ENCODE data around the gene FAF2.
"Not testable (repeated sequence)": the region's sequence is repeated elsewhere in the genome, so short reads cannot be mapped to it uniquely, and the experiment has no call there.

The FAF2 gene

DNA sequence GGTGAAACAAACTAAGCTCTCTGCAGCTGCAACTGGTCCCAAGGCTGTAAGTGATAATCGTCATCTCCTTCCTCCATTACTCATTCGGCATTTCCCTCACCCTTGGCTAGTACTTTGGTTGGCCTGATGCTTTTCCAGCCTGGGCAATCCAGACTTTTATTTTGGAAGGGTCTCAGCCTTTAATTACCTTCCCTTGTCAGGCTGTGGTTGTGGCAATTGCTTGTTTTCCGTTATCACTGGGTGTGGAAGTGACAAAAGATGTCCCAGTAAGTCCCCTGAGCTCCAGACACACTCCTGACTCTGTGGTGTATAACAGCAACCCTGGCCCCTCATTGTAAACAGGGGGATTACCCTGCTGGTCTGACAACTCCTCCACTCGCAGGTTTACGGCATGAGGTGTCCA lies 6.3 kb upstream of the FAF2 start:
- no peaks in the 10 kb centered on the region for H3K36me3 ChIP-seq (ENCODE audit: control insufficient read depth, low read depth, low read length)
- H3K27me3 ChIP-seq (ENCODE audit: control insufficient read depth, insufficient read depth, low read length): no peaks in the 10 kb centered on the region
- peaks cover 10% of the 10 kb centered on the region for H3K4me1 ChIP-seq (ENCODE audit: control insufficient read depth, low read depth, low read length)
- H3K9ac ChIP-seq (ENCODE audit: low read length): no peak overlapping the region
- H3K4me3 ChIP-seq (ENCODE audit: low read length): no peak overlapping the region
- H3K27ac ChIP-seq (ENCODE audit: low read length): no peak overlapping the region
- no peaks in the 10 kb centered on the region for H3K9me3 ChIP-seq (ENCODE audit: control insufficient read depth, low read depth, low read length)

DNA sequence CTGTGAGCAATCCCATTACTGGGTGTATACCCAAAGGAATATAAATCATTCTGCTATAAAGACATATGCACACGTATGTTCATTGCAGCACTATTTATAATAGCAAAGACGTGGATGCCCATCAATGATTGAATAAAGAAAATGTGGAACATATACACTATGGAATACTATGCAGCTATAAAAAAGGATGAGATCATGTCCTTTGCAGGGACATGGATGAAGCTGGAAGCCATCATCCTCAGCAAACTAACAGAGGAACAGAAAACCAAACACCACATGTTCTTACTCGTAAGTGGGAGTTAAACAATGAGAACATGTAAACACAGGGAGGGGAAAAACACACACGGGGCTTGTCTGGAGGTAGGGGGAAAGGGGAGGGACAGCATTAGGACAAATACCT lies 5.3 kb upstream of the FAF2 start:
- H3K27ac ChIP-seq (ENCODE audit: low read length); H3K9ac ChIP-seq (ENCODE audit: low read length); H3K27me3 ChIP-seq (ENCODE audit: control insufficient read depth, insufficient read depth, low read length); H3K4me3 ChIP-seq (ENCODE audit: low read length); H3K9me3 ChIP-seq (ENCODE audit: control insufficient read depth, low read depth, low read length); H3K36me3 ChIP-seq (ENCODE audit: control insufficient read depth, low read depth, low read length): not testable (repeated sequence)
- peaks cover 12% of the 10 kb centered on the region for H3K4me1 ChIP-seq (ENCODE audit: control insufficient read depth, low read depth, low read length)

DNA sequence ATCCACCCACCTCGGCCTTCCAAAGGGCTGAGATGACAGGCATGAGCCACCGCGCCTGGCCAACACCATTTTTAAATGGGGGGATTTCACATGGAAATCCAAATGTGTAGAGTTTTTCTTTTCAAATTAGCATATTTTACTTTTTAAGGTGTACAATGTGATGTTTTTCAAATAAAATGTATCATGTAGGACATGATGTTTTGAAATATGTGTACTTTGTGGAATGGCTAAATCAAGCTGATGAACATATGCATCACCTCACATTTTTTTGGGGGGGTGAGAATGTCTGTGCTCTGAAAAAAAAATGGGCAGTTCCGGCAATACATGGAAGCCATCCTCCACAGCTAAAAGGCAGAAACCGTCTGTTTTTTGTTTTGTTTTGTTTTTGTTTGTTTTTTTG lies 3.4 kb upstream of the FAF2 start:
- no peak overlapping the region for H3K4me3 ChIP-seq (ENCODE audit: low read length)
- H3K9ac ChIP-seq (ENCODE audit: low read length): no peak overlapping the region
- no peaks in the 10 kb centered on the region for H3K9me3 ChIP-seq (ENCODE audit: control insufficient read depth, low read depth, low read length)
- peaks cover 16% of the 10 kb centered on the region for H3K4me1 ChIP-seq (ENCODE audit: control insufficient read depth, low read depth, low read length)
- H3K27ac ChIP-seq (ENCODE audit: low read length): no peak overlapping the region
- H3K36me3 ChIP-seq (ENCODE audit: control insufficient read depth, low read depth, low read length): no peaks in the 10 kb centered on the region
- no peaks in the 10 kb centered on the region for H3K27me3 ChIP-seq (ENCODE audit: control insufficient read depth, insufficient read depth, low read length)

DNA sequence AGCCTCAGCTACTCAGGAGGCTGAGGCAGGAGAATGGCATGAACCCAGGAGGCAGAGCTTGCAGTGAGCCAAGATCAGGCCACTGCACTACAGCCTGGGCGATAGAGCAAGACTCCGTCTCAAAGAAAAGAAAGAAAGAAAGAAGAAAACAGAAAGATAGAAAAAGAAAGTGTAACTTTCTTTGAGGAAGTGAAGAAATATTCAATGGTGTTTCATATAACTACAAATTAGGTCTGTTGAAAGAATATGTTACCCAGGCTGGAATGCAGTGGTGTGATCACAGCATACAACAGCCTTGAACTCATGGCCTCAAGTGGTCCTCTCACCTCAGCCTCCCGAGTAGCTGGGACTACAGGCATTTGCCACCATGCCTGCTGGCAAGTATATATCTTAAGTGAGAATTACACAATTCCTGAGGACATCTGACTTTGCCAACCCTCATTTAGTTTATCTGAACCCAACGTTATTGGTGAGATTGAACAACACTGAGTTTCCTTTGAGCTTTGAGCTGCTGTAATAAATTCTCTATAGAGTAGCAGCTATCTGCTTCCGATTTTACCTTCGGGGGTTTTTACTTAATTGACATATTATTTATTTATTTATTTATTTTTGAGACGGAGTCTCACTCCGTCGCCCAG lies 2.0 kb upstream of the FAF2 start:
- no peak overlapping the region for H3K9ac ChIP-seq (ENCODE audit: low read length)
- no peak overlapping the region for H3K4me3 ChIP-seq (ENCODE audit: low read length)
- no peaks in the 10 kb centered on the region for H3K27me3 ChIP-seq (ENCODE audit: control insufficient read depth, insufficient read depth, low read length)
- no peaks in the 10 kb centered on the region for H3K9me3 ChIP-seq (ENCODE audit: control insufficient read depth, low read depth, low read length)
- H3K4me1 ChIP-seq (ENCODE audit: control insufficient read depth, low read depth, low read length): peaks cover 11% of the 10 kb centered on the region
- no peak overlapping the region for H3K27ac ChIP-seq (ENCODE audit: low read length)
- no peaks in the 10 kb centered on the region for H3K36me3 ChIP-seq (ENCODE audit: control insufficient read depth, low read depth, low read length)

DNA sequence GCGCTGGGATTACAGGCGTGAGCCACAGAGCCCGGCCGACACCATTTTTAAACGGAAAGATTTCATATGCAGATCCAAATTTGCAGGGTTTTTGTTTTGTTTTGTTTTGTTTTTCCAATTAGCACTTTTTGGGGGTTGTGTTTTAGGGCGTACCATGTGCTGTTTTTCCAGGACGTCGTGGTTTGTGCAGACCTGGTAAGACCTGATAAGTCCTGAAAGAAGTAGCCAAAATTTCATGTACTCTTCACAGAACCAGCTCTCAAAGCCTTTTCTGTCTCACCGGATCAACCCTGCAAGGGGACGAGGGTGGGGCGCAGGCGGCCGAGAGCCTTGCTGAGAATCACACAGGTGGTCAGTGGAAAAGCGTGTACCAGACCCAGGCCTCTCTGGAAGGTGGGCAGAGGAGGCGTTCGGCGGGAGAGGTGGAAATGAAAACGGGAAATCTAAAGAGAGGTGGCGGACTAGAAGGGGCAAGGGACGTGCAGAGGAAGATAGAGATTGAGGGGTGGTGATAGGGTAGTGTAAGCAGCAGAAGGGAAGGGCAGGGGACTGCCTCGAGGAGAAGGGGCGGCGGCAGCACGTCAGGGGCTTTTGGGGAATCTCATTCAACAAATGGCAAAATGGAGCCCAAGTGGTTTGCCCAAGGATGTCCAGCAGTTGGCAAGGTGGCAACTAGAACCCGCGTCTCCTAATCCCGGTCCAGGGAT lies 1.1 kb upstream of the FAF2 start:
- peaks cover 10% of the 10 kb centered on the region for H3K4me1 ChIP-seq (ENCODE audit: control insufficient read depth, low read depth, low read length)
- peaks cover under 1% of the 10 kb centered on the region for H3K36me3 ChIP-seq (ENCODE audit: control insufficient read depth, low read depth, low read length)
- no peaks in the 10 kb centered on the region for H3K9me3 ChIP-seq (ENCODE audit: control insufficient read depth, low read depth, low read length)
- peak overlapping the region; percentile 96 for H3K27ac ChIP-seq (ENCODE audit: low read length)
- peak overlapping the region; percentile 100 for H3K4me3 ChIP-seq (ENCODE audit: low read length)
- H3K9ac ChIP-seq (ENCODE audit: low read length): peak overlapping the region; percentile 99
- H3K27me3 ChIP-seq (ENCODE audit: control insufficient read depth, insufficient read depth, low read length): no peaks in the 10 kb centered on the region

DNA sequence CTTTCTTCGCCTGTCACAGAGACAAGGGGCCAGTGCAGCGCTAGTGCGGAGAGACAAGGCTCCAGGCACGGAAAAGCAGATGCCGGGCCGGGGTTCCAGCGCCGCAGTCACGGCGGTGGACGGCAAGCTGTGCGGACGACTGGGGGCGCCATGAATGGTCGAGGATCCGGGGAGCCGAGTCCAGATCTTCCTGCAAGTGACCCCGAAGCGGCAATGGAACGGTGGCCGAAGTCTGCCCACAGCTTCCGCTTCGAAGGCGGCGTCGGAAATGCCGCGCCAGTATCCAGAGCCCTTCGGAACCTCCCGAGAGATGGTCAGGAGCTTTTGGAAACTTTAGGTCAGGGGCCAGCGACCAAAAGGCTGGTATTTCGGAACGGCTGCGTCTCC lies 601 bp upstream of the FAF2 start:
- peaks cover 6% of the 10 kb centered on the region for H3K36me3 ChIP-seq (ENCODE audit: control insufficient read depth, low read depth, low read length)
- no peaks in the 10 kb centered on the region for H3K9me3 ChIP-seq (ENCODE audit: control insufficient read depth, low read depth, low read length)
- H3K4me3 ChIP-seq (ENCODE audit: low read length): peak overlapping the region; percentile 100
- H3K27me3 ChIP-seq (ENCODE audit: control insufficient read depth, insufficient read depth, low read length): no peaks in the 10 kb centered on the region
- H3K27ac ChIP-seq (ENCODE audit: low read length): peak overlapping the region; percentile 96
- peaks cover 8% of the 10 kb centered on the region for H3K4me1 ChIP-seq (ENCODE audit: control insufficient read depth, low read depth, low read length)
- peak overlapping the region; percentile 99 for H3K9ac ChIP-seq (ENCODE audit: low read length)

DNA sequence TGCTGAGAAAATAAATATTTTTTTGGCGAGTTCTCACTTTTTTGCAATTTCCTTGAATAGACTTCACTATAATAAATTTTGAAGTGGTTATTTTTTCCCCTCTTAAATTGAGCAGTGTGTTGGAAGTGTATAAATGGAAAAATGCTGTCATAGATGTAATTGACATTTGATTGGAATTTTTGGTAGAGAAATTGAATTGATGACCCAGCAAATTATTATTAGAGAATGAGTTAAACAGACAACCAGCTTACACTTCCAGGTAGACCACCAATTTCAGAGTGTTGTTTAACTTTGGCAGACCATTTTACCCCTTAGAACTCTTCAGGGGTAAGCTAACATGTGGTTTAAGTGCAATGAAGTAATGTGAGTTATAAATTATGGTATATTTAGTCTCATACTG lies 1.9 kb downstream of the FAF2 start:
- Histone ChIP-seq H3K27ac (ENCODE audit: low read length) (no peak overlapping the region), H3K9ac (ENCODE audit: low read length) (no peak overlapping the region), H3K4me3 (ENCODE audit: low read length) (no peak overlapping the region)

DNA sequence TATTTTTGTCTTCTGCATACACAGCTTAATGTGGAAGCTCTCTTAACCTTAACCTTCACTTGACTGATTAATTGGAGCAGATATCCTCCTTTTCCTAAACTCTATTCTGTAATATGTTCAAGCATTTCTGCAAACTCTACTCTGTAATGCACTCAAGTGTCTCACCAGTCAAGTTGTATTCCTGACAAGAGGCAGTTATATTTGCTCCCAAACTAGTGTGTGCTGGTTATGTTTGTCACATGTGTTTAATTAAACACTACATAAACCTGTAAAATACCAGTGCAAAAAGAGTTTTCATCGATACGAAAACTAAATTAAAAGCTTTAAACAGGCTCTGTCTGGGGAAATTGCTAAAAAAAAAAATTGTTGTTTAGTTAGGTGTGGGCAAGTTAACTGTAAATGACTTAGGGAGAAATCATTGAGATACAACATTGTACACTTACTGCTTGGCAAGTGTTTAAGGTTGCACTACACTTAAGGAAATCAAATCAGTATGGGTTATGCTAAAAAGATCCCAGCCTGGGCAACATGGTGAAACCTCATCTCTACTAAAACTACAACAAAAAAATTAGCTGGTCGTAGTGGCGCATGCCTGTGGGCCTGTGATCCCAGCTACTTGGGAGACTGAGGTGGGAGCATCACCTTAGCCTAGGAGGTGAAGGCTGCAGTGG lies 6.7 kb downstream of the FAF2 start:
- Histone ChIP-seq H3K9ac (ENCODE audit: low read length) (no peak overlapping the region), H3K4me1 (ENCODE audit: control insufficient read depth, low read depth, low read length) (no peaks in the 10 kb centered on the region), H3K27me3 (ENCODE audit: control insufficient read depth, insufficient read depth, low read length) (no peaks in the 10 kb centered on the region), H3K4me3 (ENCODE audit: low read length) (no peak overlapping the region), H3K9me3 (ENCODE audit: control insufficient read depth, low read depth, low read length) (no peaks in the 10 kb centered on the region), H3K36me3 (ENCODE audit: control insufficient read depth, low read depth, low read length) (peaks cover 15% of the 10 kb centered on the region), H3K27ac (ENCODE audit: low read length) (no peak overlapping the region)

More for the DNA sequence above, 1.9 kb downstream of the FAF2 start:
- Histone ChIP-seq H3K4me1 (ENCODE audit: control insufficient read depth, low read depth, low read length) (peaks cover 8% of the 10 kb centered on the region), H3K36me3 (ENCODE audit: control insufficient read depth, low read depth, low read length) (peaks cover 15% of the 10 kb centered on the region), H3K27me3 (ENCODE audit: control insufficient read depth, insufficient read depth, low read length) (no peaks in the 10 kb centered on the region), H3K9me3 (ENCODE audit: control insufficient read depth, low read depth, low read length) (no peaks in the 10 kb centered on the region)

DNA sequence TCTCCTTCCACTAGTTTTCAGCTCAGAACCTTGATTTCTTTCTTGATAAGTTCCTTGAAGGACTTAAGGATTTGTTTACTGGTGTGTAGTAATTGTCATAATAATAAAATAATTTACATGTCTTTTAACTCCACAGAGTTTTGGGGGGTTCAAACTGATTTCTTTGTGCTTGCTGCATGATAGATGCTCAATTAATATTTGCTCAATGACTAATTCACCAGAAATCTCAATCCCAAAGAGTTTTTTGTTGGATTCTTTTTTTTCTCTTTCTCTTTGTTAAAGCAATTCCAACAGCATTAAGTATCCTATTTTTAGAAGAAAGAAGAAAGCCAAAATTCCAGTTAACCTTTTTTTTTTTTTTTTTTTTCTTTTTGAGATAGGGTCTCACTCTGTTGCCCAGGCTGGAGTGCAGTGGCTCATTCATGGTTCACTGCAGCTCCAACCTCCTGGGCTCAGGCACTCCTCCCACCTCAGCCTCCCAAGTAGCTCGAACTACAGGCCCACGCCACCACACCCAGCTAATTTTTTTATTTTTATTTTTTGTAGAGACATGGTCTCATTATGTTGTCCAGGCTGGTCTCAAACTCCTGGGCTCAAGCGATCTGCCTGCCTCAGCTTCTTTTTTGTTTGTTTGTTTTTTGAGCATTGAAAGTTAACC lies 10.8 kb downstream of the FAF2 start:
- Histone ChIP-seq H3K27ac (ENCODE audit: low read length) (no peak overlapping the region), H3K36me3 (ENCODE audit: control insufficient read depth, low read depth, low read length) (no peaks in the 10 kb centered on the region), H3K4me3 (ENCODE audit: low read length) (no peak overlapping the region), H3K4me1 (ENCODE audit: control insufficient read depth, low read depth, low read length) (no peaks in the 10 kb centered on the region), H3K9me3 (ENCODE audit: control insufficient read depth, low read depth, low read length) (no peaks in the 10 kb centered on the region), H3K9ac (ENCODE audit: low read length) (no peak overlapping the region), H3K27me3 (ENCODE audit: control insufficient read depth, insufficient read depth, low read length) (no peaks in the 10 kb centered on the region)

DNA sequence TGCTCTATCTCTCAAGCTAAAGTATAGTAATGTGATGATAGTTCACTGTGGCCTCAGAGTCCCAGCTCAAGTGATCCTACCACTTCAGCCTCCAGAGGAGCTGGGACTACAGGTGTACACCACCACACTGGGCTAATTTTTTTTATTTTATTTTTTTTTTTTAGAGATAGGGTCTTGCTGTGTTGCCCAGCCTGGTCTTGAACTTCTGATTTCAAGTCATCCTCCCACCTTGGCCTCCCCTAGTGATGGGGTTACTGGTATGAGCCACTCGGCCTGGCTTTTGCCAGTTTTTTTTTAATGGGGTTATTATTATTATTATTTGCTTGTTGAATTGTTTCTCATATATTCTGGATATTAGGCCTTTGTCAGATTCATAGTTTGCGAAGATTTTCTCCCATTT lies 13.2 kb downstream of the FAF2 start:
- Histone ChIP-seq H3K27ac (ENCODE audit: low read length) (no peak overlapping the region), H3K36me3 (ENCODE audit: control insufficient read depth, low read depth, low read length) (no peaks in the 10 kb centered on the region), H3K4me3 (ENCODE audit: low read length) (no peak overlapping the region), H3K9ac (ENCODE audit: low read length) (no peak overlapping the region), H3K9me3 (ENCODE audit: control insufficient read depth, low read depth, low read length) (no peaks in the 10 kb centered on the region), H3K27me3 (ENCODE audit: control insufficient read depth, insufficient read depth, low read length) (no peaks in the 10 kb centered on the region), H3K4me1 (ENCODE audit: control insufficient read depth, low read depth, low read length) (no peaks in the 10 kb centered on the region)

DNA sequence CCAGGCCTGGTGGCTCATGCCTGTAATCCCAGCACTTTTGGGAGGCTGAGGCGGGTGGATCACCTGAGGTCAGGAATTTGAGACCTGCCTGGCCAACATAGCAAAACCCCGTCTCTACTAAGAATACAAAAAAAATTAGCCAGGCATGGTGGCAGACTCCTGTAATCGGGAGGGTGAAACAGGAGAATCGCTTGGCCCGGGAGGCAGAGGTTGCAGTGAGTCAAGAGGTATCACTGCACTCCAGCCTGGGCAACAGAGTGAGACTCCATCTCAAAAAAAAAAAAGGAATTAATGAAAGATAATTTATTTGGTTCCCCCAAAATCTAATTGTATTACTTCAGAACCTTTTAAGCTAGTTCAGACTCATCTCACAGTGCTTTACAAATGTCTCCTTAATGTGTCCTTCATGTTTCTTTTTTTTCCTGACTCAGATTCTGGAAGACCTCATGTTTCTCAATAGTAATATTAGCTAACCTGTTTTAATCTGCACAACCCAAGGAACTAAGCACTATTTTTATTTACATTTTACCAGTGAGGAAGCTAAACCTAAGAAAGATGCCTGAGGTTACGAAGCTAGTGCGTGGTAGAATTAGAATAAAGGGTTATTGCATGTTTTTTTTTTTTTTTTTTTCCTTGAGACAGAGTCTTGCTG lies 15.1 kb downstream of the FAF2 start:
- Histone ChIP-seq H3K9ac (ENCODE audit: low read length) (no peak overlapping the region), H3K9me3 (ENCODE audit: control insufficient read depth, low read depth, low read length) (no peaks in the 10 kb centered on the region), H3K4me1 (ENCODE audit: control insufficient read depth, low read depth, low read length) (no peaks in the 10 kb centered on the region), H3K27ac (ENCODE audit: low read length) (no peak overlapping the region), H3K36me3 (ENCODE audit: control insufficient read depth, low read depth, low read length) (no peaks in the 10 kb centered on the region), H3K27me3 (ENCODE audit: control insufficient read depth, insufficient read depth, low read length) (no peaks in the 10 kb centered on the region), H3K4me3 (ENCODE audit: low read length) (no peak overlapping the region)

All from iPS-18a (cell line).